NT2/D1 (cell line): Measurements from ENCODE around the gene TP53I11.

Experiments used
- SUZ12 ChIP-seq: IDR thresholded peaks from 2 replicates; pipeline ENCODE4 v1.6.1; 2011; ENCODE audit not compliant: insufficient read length, insufficient read depth; ENCODE audit errors: extremely low read depth
- ZNF274 ChIP-seq: IDR thresholded peaks from 2 replicates; pipeline ENCODE4 v1.6.1; 2011; ENCODE audit warnings: mild to moderate bottlenecking, low read depth, low read length

GRCh38 chr11:44885919-44886789, 64.5 kb downstream of the TP53I11 start:
- TF ChIP-seq SUZ12 (no peak), ZNF274 (no peak)
